Measurements from ENCODE around the gene VARS2. TPM values are rescaled to one million over a fixed set of nuclear protein-coding genes. Genes with fewer than 3 reads are reported as not detected.

The VARS2 gene
- total RNA-seq, 2 experiments from 2014 or later: 33.6 to 37.0 TPM

- ChIA-PET POLR2A (no interaction called here), CTCF (interaction anchor here (0.8 kb wide), 1 partner anchor 21 kb away, joined by 3 read pairs; no protein-coding TSS in a partner anchor)
- H3K36me3 Mint-ChIP-seq (ENCODE audit: low read depth): peaks cover 26% of the 10 kb centered on the region
- no peak for DNase-seq
- peaks cover 3% of the 10 kb centered on the region for H3K9me3 Mint-ChIP-seq
- H3K27me3 Mint-ChIP-seq: no peaks in the 10 kb centered on the region
- no peak overlapping the region for H3K27ac Mint-ChIP-seq
- H3K4me1 Mint-ChIP-seq: no peaks in the 10 kb centered on the region
- no peak overlapping the region for H3K4me3 Mint-ChIP-seq
Measured at GRCh38 chr6:30928677-30929076, 14.6 kb downstream of the VARS2 start.

GRCh38 chr6:30930506-30930905 lies 16.5 kb downstream of the VARS2 start:
- DNase-seq: no peak
- CTCF ChIA-PET: interaction anchor here (1.2 kb wide), 1 partner anchor 157 kb away, joined by 4 read pairs; no protein-coding TSS in a partner anchor

GRCh38 chr6:30931272-30931671 lies 17.2 kb downstream of the VARS2 start:
- no peak overlapping the region for H3K4me3 Mint-ChIP-seq
- no peak overlapping the region for H3K27ac Mint-ChIP-seq
- ChIA-PET CTCF (no interaction called here), POLR2A (no interaction called here)
- no peak for DNase-seq
- H3K27me3 Mint-ChIP-seq: peaks cover 4% of the 10 kb centered on the region
- no peaks in the 10 kb centered on the region for H3K4me1 Mint-ChIP-seq
- H3K36me3 Mint-ChIP-seq (ENCODE audit: low read depth): peaks cover 20% of the 10 kb centered on the region
- peaks cover 3% of the 10 kb centered on the region for H3K9me3 Mint-ChIP-seq

More at GRCh38 chr6:30930506-30930905, 16.5 kb downstream of the VARS2 start:
- H3K27me3 Mint-ChIP-seq: peaks cover 3% of the 10 kb centered on the region
- no peak overlapping the region for H3K4me3 Mint-ChIP-seq
- no peaks in the 10 kb centered on the region for H3K4me1 Mint-ChIP-seq
- H3K9me3 Mint-ChIP-seq: peaks cover 3% of the 10 kb centered on the region
- POLR2A ChIA-PET: no interaction called here
- H3K36me3 Mint-ChIP-seq (ENCODE audit: low read depth): peaks cover 20% of the 10 kb centered on the region
- H3K27ac Mint-ChIP-seq: no peak overlapping the region

GRCh38 chr6:30931969-30932645 lies 18.1 kb downstream of the VARS2 start, which contains the start of gene SFTA2:
SFTA2 (minus strand) TSS chr6:30932170; CDS start chr6:30932096, 74 bp downstream.
- ChIA-PET POLR2A (no interaction called here), CTCF (no interaction called here)
- peaks cover 3% of the 10 kb centered on the region for H3K9me3 Mint-ChIP-seq
- H3K36me3 Mint-ChIP-seq (ENCODE audit: low read depth): peaks cover 16% of the 10 kb centered on the region
- H3K27ac Mint-ChIP-seq: no peak within 1 kb of the TSS
- no peaks in the 10 kb centered on the region for H3K4me1 Mint-ChIP-seq
- no peak for DNase-seq
- no peak within 1 kb of the TSS for H3K4me3 Mint-ChIP-seq
- peaks cover 6% of the 10 kb centered on the region for H3K27me3 Mint-ChIP-seq

GRCh38 chr6:30932665-30933365 lies 18.8 kb downstream of the VARS2 start:
- peaks cover 3% of the 10 kb centered on the region for H3K9me3 Mint-ChIP-seq
- H3K4me1 Mint-ChIP-seq: no peaks in the 10 kb centered on the region
- ChIA-PET CTCF (no interaction called here), POLR2A (no interaction called here)
- DNase-seq: no peak
- peaks cover 12% of the 10 kb centered on the region for H3K36me3 Mint-ChIP-seq (ENCODE audit: low read depth)
- H3K27me3 Mint-ChIP-seq: peaks cover 9% of the 10 kb centered on the region
- no peak overlapping the region for H3K27ac Mint-ChIP-seq
- no peak overlapping the region for H3K4me3 Mint-ChIP-seq

- no peak for DNase-seq
- Mint-ChIP-seq H3K4me1 (no peaks in the 10 kb centered on the region), H3K27me3 (peaks cover 12% of the 10 kb centered on the region), H3K4me3 (no peak overlapping the region), H3K9me3 (no peaks in the 10 kb centered on the region), H3K27ac (no peak overlapping the region), H3K36me3 (ENCODE audit: low read depth) (no peaks in the 10 kb centered on the region)
- ChIA-PET POLR2A (no interaction called here), CTCF (no interaction called here)
Measured at GRCh38 chr6:30935018-30935417, 21.0 kb downstream of the VARS2 start.

GRCh38 chr6:30937265-30937664 lies 23.2 kb downstream of the VARS2 start:
- H3K4me3 Mint-ChIP-seq: no peak overlapping the region
- H3K27me3 Mint-ChIP-seq: peaks cover 28% of the 10 kb centered on the region
- POLR2A ChIA-PET: no interaction called here
- CTCF ChIA-PET: no interaction called here
- no peaks in the 10 kb centered on the region for H3K36me3 Mint-ChIP-seq (ENCODE audit: low read depth)
- H3K27ac Mint-ChIP-seq: no peak overlapping the region
- no peaks in the 10 kb centered on the region for H3K9me3 Mint-ChIP-seq
- no peaks in the 10 kb centered on the region for H3K4me1 Mint-ChIP-seq
- DNase-seq: no peak

GRCh38 chr6:30938730-30939129 lies 24.7 kb downstream of the VARS2 start:
- no peak overlapping the region for H3K4me3 Mint-ChIP-seq
- no peak for DNase-seq
- H3K4me1 Mint-ChIP-seq: no peaks in the 10 kb centered on the region
- peaks cover 40% of the 10 kb centered on the region for H3K27me3 Mint-ChIP-seq
- ChIA-PET POLR2A (no interaction called here), CTCF (no interaction called here)
- H3K9me3 Mint-ChIP-seq: no peaks in the 10 kb centered on the region
- H3K27ac Mint-ChIP-seq: no peak overlapping the region
- H3K36me3 Mint-ChIP-seq (ENCODE audit: low read depth): no peaks in the 10 kb centered on the region

GRCh38 chr6:30939473-30939872 lies 25.4 kb downstream of the VARS2 start:
- ChIA-PET CTCF (no interaction called here), POLR2A (no interaction called here)
- Mint-ChIP-seq H3K4me1 (no peaks in the 10 kb centered on the region), H3K4me3 (no peak overlapping the region), H3K36me3 (ENCODE audit: low read depth) (no peaks in the 10 kb centered on the region), H3K27ac (no peak overlapping the region), H3K27me3 (peaks cover 44% of the 10 kb centered on the region), H3K9me3 (no peaks in the 10 kb centered on the region)
- no peak for DNase-seq

GRCh38 chr6:30940361-30940986 lies 26.4 kb downstream of the VARS2 start, which contains the start of gene MUCL3:
MUCL3 (plus strand) TSS chr6:30940973; CDS start chr6:30941000, 27 bp downstream.
- Mint-ChIP-seq H3K4me1 (no peaks in the 10 kb centered on the region), H3K27ac (no peak within 1 kb of the TSS), H3K4me3 (no peak within 1 kb of the TSS), H3K36me3 (ENCODE audit: low read depth) (no peaks in the 10 kb centered on the region), H3K27me3 (peaks cover 48% of the 10 kb centered on the region), H3K9me3 (no peaks in the 10 kb centered on the region)
- DNase-seq: no peak
- ChIA-PET CTCF (interaction anchor here (0.9 kb wide), 1 partner anchor 129 kb away, joined by 3 read pairs; no protein-coding TSS in a partner anchor), POLR2A (no interaction called here)

GRCh38 chr6:30942338-30943060 lies 28.5 kb downstream of the VARS2 start:
- POLR2A ChIA-PET: interaction anchor here (0.6 to 1.6 kb wide), 2 partner anchors 13 to 25 kb away, joined by 3 to 4 read pairs; no protein-coding TSS in a partner anchor
- no peak overlapping the region for H3K27ac Mint-ChIP-seq
- no peaks in the 10 kb centered on the region for H3K36me3 Mint-ChIP-seq (ENCODE audit: low read depth)
- H3K4me3 Mint-ChIP-seq: no peak overlapping the region
- no peaks in the 10 kb centered on the region for H3K9me3 Mint-ChIP-seq
- H3K27me3 Mint-ChIP-seq: peaks cover 53% of the 10 kb centered on the region
- CTCF ChIA-PET: interaction anchor here (1.3 kb wide), 1 partner anchor 137 kb away, joined by 3 read pairs; no protein-coding TSS in a partner anchor
- DNase-seq: no peak
- H3K4me1 Mint-ChIP-seq: no peaks in the 10 kb centered on the region

- Mint-ChIP-seq H3K9me3 (no peaks in the 10 kb centered on the region), H3K27me3 (peaks cover 64% of the 10 kb centered on the region), H3K4me3 (no peak overlapping the region), H3K36me3 (ENCODE audit: low read depth) (no peaks in the 10 kb centered on the region), H3K4me1 (no peaks in the 10 kb centered on the region), H3K27ac (no peak overlapping the region)
- no peak for DNase-seq
- ChIA-PET POLR2A (no interaction called here), CTCF (interaction anchor here (1.6 kb wide), 1 partner anchor 143 kb away, joined by 4 read pairs; no protein-coding TSS in a partner anchor)
Measured at GRCh38 chr6:30944051-30944450, 30.0 kb downstream of the VARS2 start.

- Mint-ChIP-seq H3K36me3 (ENCODE audit: low read depth) (no peaks in the 10 kb centered on the region), H3K4me1 (no peaks in the 10 kb centered on the region), H3K4me3 (no peak overlapping the region), H3K27me3 (peaks cover 71% of the 10 kb centered on the region), H3K27ac (no peak overlapping the region), H3K9me3 (no peaks in the 10 kb centered on the region)
- ChIA-PET CTCF (interaction anchor here (0.7 to 1.1 kb wide), 2 partner anchors 30 to 32 kb away, joined by 3 read pairs; no protein-coding TSS in a partner anchor), POLR2A (no interaction called here)
- no peak for DNase-seq
Measured at GRCh38 chr6:30945281-30945680, 31.2 kb downstream of the VARS2 start.
